HuH-7 (cell line): ENCODE measurements around the gene LHX1.
A peak's percentile ranks its signal among the peaks of the same experiment; 100 is the strongest.

Experiments used
- DNase-seq: peaks from one replicate; pipeline ENCODE4 v3.0.0; 2011; ENCODE audit warnings: low spot score

LHX1 gene

DNA sequence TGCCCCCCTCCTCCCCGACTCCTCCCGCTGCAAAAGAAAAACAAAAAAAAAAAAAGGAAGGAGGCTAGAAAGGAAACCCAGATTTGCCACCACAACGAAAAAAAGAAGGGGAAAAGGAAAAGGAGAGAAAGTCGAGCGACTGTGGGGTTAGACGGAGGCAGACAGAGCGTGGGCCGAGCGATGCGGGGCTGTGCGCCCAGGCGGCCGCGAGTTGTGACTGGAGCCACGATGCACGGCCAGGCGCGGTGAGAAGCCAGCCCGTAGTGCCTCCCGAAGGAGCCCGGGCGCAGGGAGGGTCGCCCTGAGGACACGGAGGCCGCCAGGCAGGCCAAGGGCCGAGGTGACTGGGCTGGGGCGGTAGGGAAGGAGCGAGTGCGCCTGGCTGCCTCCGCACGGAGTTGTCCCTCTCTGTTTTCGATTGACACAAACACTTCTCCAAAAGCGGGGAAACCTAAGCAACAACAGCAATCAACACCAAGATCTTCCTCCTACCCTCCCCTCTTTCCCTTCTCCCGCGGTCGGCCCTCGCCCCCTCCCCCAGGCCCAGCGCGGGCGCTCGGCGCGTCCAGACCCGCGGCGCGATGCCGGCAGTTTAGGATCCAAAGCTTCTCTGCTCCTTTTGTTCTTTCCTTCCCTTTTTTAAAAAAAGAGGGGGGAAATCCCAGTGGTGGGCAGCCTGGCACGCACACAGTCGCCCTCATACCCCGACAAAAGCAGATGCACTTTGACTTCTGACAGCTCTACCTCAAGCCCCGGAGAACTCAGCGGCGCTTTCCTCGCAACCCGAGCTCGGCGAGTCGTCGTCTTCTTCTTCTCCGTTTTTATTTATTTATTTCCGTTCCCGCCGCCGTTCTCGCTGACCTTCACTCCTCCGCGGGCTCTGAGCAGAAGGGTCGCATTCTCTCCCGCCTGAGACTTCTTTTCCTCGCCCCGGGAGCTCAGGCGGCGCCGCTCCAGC is at the start of gene LHX1:
TSS of gene LHX1 (plus strand) at position 475 of the 958 bp plus-strand sequence. CDS start 723 bp downstream, outside the sequence.
- peak; percentile 51 for DNase-seq

DNA sequence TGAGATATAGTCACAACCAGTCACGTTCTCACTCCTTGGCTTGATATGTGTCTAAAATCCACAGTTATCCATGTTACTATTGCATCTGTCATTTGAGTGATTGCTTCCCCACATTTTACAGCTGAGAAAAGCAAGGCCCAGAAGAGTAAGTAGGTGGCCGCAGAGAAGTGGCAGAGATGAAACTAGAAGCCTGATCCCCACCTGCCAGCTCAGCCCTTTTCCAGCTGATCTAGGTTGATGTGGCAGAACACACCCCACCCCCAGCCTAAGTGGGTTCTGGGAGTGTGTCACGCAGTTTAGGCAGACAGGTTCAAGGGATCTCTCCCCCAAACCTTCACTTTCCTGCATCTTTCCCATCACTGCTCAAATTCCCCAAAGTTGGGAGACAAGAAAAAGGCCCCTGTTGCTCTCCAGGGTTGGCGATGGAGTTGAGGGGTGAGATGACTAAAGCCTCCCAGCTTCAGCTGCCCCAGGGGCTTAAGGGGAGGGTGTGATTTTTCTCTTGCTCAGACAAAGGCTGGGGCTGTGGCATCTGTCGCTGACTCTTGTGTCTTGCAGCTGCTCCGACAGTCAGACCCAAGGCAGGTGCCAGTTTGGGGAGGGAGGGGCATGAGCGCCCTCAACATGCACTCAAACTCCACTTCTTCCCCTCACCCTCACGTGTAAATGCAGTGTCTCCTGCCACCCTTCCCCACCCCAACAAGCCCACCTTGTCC is 48.9 kb upstream of the LHX1 start:
- no peak for DNase-seq

DNA sequence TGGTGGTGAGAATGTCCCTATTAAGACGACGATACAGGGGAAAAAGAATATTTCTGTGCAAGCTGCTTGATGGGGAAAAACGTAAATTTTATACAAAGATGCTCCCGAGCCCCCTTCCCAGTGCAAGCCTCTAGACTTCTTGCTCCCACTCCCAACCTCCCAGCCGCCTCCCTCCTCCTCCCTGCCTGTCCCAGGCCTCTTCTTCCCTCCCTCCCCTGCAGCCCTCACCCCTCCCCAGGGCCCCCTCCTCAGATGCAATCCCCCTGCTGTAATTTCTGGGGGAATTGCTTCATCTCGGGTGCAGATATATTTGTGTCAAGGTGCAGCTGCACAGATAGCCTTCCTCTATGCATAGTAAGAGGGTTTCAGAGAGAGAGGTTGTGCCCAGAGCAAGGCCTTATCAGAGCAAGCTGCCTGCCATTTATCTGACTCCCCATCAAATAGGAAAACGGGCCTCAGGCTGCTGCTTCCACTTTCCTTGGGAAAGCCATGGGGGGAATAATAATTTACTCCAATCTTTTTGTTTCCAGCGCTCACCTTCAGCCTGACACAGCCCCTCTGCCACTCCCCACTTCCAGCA is 47.4 kb upstream of the LHX1 start:
- no peak for DNase-seq

DNA sequence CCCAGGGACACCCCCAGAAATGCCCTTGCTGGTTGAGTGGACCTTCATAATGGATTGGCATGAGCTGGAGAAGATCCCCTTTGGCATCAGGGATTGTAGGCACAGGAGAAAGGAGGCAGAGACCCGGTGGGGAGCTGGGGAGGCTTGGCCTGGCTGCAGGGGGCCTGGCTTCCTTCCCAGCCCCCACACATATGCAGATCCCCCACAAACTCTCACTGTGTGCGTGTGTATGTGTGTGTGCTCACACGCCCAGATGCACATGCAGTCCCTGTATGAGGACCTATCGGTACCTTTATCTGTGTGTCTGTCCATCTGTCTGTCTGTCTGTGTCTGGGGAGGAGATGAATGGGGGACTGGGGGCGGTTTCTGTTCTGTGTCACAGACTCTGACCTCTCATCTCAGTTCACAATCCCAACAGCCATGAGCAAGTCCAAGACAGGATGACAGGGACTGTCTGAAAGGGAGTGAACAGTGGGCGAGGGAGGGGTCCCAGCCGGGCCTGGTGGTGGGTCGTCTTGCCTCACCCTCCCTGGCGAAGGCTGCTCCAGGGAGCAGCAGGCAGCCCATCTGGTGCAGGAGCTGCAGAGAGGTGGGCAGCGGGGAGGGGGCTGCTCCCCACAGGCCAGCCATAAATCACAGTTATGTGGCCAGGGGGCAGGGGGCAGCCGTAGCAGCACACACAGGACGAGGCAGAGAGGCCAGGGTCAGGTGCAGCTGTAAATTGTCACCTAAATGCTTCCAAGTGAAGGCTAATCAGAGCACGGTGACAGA is 46.7 kb upstream of the LHX1 start:
- no peak for DNase-seq

DNA sequence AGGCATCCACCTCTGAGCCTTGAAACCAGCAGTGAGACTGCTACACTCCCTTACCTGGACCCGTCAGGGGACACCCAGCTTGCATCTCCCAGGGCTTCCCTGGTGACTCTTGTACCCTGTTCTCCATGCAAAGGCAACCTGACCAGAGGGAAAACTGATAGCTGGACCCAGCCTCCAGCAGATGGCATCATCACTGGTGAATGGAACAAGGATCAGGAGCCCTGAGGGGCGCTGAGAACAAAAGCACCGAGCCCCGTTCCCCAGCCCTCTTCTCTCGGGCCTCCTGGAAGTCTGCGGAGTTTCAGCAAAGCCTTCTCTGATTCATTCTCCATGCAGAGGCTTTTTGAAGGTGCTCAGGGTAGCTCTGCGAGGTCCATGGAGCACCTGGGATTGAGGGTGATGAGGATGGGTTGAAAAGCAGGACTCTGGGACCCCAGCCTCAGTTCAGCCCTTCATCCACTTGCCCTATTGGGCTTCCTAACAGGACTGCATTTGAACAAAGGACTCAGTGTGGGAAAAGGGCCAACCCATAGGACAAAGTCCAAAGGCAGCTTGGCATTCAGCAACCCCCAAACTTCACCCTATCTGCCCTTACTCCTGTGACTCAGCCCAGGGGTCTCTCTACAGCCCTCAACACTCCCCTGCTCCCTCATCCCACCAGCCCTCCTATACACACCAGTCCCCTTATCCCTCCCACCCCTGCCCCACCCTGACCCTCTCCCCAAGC is 45.0 kb upstream of the LHX1 start:
- peak; percentile 51 for DNase-seq

DNA sequence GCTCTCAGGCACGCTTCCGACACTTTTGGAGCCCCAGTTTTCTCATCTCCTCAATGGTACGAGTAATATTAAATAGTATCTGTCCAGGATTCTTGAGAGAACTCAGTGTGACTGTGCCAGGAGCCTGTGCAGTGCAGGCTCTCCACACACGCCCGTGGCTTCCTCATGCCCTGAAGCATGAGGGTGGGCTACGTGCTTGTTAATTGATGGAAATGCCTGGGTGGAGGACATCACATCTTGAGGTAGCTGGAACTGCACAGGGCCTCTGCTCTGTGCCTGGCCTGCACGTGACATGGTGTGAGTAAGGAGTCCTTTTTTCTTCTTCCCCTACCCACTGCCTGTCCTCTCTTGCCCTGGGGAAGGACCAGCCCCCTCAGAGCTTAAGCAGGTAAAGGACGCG is 43.1 kb upstream of the LHX1 start:
- no peak for DNase-seq

DNA sequence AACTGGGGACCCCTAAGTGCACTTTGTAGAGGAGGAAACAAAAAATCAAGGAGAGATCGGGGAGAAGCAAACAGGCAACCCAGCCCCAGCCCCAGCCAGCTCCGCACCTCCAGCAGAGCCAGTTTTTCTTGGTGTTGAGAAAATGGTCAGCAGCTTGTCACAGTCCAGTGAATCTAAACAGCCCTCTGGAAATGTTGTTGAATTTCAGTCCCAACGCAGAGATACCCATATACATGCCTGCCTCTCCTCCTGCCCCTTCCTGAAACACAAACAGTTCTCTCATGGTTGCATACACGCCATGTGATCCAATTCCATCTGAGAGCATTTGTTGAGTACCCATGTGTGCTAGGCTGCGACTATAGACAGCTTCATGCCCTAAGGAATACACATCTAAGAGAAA is 42.4 kb upstream of the LHX1 start:
- DNase-seq, result no peak

DNA sequence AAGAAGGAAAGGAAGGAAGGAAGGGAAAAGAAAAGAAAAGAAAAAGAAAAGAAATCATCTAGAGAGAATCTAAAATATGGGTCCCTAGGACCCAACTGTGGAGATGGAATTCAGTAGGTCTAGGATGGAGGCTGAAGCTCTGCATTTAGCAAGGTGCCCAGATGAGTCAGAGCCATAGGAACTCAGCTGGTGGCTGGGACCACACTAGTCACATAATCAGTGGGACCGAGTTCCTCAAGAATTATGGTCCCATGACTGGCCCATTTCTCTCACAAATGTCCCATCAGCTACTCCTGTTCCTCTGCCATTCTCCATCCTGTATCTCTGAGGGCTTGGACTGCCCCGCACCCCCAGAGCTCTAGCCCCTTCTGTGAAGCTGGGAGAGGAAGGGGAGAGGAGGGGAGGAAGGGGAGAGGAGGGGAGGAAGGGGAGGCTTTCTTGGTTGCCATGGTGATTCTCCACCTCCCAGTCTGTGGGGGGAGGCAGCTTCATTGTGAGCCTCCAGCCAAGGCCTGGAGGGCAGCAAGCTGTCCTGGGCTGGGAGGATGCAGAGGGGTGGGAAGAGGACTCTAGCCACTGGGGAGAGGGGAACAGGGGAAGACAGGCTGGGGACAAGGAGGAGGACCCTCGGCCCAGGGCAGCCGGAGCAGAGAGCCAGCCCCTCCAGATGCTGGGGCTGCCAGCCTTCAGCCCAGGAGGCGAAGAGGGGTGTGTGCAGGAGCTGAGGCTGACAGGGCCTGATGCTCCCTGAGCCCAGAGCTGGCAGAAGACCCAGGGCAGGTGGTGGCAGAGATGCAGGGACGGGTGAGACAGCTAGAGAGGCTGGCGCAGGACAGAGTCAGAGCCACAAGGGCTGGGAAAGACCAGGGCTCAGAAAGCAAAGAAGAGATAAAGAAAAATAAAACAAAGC is 37.8 kb upstream of the LHX1 start:
- DNase-seq, result no peak

DNA sequence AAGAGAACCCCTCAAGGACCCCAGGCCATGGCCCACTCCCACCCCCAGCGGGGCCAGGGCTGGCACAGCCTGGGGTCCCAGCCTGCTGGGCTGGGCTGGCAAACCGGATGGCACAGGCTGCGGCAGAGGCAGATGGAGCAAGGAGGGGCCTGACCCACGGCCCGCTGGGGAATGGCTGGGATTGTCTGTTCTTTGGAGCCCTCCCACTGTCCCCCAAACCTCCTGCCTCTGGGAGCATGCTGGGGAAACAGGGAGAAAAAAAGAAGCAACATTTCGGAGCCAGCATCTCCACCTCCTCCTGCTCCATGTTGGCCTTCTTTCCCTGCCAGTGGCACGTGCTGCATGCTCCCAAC is 37.1 kb upstream of the LHX1 start:
- DNase-seq, result no peak

DNA sequence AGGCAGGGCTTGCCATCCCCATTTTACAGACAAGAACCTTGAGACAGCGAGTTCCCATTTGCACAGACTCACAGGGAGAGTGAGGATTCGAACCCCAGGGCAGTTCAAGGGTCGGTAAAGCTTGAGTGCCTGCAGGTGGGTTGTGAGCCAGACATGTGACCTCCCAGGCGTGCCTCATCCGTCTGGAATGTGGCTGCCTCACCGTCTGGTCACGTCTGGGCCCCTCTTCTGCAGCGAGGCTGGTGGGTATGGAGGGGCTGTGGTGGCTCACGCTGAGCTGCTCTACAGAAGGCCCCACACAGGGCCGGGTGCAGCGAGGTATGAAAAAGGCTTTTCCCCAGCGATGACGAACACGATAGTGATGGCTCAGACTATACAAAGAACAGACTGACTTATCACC is 35.8 kb upstream of the LHX1 start:
- DNase-seq, result no peak

DNA sequence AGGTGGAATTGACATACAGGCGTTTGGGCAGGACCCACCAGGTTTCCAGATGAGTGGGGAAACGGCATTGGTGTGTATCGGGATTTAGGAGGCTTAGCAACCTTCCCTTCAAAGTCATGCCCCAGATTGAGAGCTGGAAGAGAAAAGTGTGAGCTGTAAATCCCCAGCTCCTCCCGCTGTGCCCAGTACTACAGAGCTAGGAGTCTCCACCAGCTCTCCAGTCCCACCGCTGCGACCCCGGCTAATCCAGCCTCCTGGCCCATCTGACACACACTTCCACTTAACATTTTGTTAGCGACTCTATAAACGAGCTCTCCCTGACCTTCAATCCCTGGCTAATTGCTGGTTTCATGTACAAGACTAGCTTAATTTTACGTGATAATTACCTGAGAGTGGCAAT is 29.9 kb upstream of the LHX1 start:
- no peak for DNase-seq

DNA sequence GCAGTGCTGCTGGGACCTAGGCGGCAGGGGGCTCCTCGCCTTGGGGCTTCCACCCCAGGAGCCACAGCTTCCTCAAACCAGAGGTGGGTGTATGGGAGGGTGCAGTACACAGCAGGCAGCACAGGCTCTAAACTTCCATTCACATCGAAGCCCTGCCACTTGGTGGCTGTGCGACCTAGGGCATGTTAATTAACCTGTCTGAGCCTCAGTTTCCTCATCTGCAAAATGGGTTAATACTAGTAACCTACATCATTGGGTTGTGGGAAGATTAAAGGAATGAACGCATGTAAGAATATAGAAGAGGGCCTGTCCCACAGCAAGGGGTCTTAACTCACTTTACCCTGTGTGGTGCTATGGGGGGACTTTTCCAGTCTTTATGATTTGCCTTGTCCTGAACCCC is 26.8 kb upstream of the LHX1 start:
- DNase-seq, result no peak

DNA sequence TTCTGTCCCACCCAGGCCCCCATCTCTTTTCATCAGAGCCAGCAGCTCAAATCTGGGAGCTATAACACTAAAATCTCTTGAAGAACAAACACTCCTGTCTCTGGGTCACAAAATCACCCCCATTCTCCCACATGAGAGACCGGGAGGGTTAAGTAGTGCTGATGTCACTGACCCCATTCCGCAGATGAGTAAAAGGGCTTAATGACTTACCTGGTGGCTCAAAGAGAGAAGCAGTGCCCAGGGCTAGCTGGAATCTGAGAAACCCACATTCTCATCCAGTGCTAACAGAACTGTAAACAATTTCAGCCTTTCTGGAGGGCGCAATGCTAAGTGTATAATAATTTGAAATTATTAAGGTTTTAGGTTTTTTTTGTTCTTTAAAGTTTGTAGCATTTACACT is 26.3 kb upstream of the LHX1 start:
- no peak for DNase-seq

DNA sequence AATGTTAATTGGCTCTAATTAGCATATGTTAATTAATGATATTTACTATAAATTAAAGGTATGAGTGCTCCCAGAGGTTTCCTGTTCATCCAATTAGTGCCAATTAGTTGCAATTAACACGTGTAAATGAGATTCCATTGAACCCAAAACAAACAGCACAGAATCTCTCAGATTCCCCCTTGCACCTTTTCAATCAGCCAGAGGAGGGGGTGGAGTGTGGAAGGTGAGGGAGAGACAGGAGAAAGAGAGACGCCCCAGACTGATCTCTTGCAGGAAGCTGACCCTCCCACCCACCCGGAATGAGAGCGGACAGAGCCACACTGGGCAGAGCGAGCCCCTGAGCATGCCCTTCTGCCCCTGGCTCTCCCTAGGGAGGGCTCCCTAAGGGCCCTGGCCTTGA is 24.1 kb upstream of the LHX1 start:
- DNase-seq, result no peak

DNA sequence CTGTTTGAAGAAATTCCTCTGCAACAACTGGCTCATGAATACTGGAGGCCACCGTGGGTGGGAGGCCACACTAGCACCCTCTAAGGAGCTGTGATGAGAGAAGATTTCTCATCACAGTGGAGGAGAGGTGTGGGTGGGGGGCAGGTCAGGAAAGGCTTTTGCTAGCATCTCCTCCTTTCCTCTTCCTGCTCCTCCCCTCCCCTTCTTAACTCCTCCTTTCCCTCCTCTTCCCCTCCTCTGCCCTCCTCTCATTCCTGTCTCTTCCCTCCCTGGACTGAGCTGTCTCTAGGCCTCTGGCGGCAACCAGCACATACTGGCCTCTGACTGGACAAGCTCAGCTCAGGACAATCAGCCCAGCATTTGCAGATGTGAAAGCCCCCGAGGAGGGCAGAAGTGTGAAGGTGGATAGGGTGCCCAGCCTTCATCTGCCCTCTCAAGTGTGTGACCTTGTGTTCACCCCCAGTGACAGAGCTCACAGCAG is 19.0 kb upstream of the LHX1 start:
- no peak for DNase-seq

DNA sequence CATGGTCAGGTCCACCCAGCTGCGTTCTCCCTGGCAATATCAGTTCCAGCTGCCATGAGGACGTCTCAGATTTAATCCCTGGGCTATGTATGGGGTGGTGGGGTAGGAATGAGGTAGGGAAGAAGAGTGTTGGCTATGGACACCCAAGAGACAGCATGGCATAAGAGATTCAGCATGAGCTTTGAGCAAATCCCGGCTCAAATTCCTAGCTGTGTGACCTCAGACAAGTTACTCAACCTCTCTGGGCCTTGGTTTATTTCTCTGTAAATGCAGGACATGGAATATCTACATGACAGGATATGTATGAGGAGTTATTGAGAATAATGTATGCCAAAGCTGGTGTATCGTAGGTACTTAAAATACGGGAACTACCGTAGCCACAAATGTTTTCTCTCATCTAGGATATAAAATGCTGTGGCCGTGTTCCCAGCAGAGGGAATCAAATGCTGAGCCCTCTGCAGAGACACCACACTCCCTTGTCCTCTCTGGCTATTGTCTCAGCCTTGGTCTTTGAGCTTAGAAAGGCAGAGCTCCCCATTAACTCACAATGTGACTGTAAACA is 17.8 kb upstream of the LHX1 start:
- DNase-seq, result no peak

DNA sequence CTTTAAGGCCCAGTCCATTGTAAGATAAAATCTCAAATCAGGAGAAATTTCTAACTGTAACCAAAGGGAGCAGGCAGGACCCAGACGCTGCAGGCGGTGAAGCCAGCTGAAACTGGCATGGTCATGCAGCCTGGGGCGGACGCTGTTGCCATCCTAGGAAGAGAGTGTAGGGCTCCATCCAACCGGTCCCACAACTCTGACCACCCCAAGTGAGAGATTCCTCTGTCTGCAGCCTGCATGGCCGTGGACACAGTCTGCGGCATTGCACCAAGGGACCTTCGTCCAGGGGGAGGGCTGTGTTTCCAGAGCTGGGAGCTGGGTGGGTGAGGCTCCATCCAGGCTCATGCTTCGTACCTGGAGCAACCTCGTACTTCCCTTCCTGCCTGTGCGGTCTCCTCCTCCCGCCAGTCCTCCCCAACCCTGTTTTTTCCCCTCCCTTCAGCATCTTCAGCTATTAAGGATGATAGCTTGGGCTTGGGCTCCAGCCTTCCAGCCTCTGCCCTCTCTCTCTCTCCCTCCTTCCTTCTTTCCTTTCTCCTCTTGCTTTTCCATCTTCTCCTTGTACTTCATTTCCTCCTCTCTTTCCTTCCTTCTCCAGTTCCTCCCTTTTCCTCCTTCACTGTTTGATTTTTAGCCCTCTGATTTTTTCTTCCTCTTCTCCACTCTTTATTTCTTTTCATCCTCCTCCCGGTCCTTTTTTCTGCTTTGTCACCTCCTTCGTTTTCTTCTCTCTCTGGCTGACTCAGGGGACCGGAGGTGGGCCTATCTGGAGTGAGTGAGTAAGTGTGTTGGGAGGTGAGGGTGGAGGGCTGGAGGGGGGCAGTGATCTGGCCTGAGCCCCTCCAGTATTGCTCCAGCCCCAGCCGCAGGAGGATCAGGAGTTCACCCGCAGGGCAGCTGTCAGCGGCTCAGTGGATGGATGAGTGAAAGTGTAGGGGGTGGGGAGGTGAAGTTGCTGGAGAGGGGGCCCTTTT is 17.0 kb upstream of the LHX1 start:
- no peak for DNase-seq

DNA sequence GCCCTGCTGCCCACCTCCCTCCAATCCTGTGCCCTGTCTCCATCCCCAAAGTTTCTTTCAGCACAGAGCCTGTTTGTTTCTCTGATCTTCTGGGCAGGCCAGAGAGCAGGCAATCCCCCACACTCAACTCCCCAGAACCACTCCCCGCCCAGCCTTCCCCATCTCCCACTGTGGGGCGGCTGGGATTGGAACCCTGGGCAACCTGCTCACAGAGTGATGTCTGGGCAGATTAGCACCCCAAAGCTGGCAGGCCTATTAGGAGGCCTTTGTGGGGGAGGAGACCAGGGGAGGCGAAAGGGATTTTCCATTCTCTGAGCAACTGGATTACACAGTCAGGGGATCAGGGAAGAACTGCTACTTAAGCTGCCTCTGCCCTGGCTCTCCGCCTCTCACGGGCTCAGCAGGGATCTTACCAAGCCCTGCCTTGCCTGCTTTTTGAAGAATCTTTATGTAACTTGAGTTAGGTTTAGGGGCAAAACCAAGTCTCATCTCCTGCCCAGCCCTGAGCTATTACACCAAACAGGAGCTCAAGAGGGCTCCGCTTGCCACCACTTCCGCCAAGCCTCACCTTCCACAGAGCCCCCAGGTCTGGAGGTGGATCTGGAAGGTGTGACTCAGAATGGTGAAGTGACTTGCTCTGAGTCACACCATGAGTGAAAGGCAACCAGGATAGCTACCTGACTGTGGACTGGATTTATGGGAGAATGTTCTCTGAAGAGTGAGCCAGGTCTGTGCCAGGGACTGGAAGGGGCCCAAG is 16.0 kb upstream of the LHX1 start:
- DNase-seq, result no peak
